Testis (tissue), 2 donors: Measurements from ENCODE around the gene PC.

ENCODE experiments used
- POLR2A ChIP-seq: fragments of 450-650 bp; IDR thresholded peaks from one replicate; pipeline ENCODE4 v1.6.1; 2017; ENCODE audit warnings: antibody characterized with exemption, mild to moderate bottlenecking, moderate library complexity
- TF ChIP-seq, protein P1 (sequence below), 3 experiments: fragments of 450-650 bp in 2 of 3; fragments of 200-600 bp in 1 of 3; sonication (generic) in 1 of 3; IDR thresholded peaks; one replicate each; pipeline ENCODE4 v1.5.1; 2016 to 2019; ENCODE audit warnings: antibody characterized with exemption in 3 of 3, mild to moderate bottlenecking in 2 of 3, moderate library complexity in 1 of 3

GRCh38 chr11:66850588-66851238 is 107.5 kb downstream of the PC start:
- TF ChIP-seq, protein P1, sequence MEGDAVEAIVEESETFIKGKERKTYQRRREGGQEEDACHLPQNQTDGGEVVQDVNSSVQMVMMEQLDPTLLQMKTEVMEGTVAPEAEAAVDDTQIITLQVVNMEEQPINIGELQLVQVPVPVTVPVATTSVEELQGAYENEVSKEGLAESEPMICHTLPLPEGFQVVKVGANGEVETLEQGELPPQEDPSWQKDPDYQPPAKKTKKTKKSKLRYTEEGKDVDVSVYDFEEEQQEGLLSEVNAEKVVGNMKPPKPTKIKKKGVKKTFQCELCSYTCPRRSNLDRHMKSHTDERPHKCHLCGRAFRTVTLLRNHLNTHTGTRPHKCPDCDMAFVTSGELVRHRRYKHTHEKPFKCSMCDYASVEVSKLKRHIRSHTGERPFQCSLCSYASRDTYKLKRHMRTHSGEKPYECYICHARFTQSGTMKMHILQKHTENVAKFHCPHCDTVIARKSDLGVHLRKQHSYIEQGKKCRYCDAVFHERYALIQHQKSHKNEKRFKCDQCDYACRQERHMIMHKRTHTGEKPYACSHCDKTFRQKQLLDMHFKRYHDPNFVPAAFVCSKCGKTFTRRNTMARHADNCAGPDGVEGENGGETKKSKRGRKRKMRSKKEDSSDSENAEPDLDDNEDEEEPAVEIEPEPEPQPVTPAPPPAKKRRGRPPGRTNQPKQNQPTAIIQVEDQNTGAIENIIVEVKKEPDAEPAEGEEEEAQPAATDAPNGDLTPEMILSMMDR (IDR thresholded peaks at IDR 0.05): no peak
- TF ChIP-seq POLR2A: no peak
